Measurements from ENCODE around the gene VWA8.

- TF ChIP-seq CTCF (IDR thresholded peaks at IDR 0.05; ENCODE audit: low read depth, low read length) (no peak), POLR2A (IDR thresholded peaks at IDR 0.05; ENCODE audit: extremely low read depth, insufficient read length) (no peak), MYC (IDR thresholded peaks at IDR 0.05; ENCODE audit: low read depth, low read length) (no peak), MAX (IDR thresholded peaks at IDR 0.05; ENCODE audit: low read depth, low read length) (no peak)
These were observed 315.6 kb downstream of the VWA8 start for GRCh38 chr13:41645331-41645730.

Data from NB4 (cell line).